Measurements from ENCODE around the gene ULK4.
"Not testable (repeated sequence)": the region's sequence is repeated elsewhere in the genome, so short reads cannot be mapped to it uniquely, and the experiment has no call there.

ULK4 gene

GRCh38 chr3:41690766-41691563 lies 270.9 kb downstream of the ULK4 start:
- DNase-seq (ENCODE audit: low read depth), result no peak

- no peak for DNase-seq (ENCODE audit: low read depth)
Observed at GRCh38 chr3:41688595-41689380, 273.1 kb downstream of the ULK4 start.

- DNase-seq (ENCODE audit: low read depth), result no peak
Observed at GRCh38 chr3:41684797-41685735, 276.8 kb downstream of the ULK4 start.

- no peak for DNase-seq (ENCODE audit: low read depth)
Observed at GRCh38 chr3:41683666-41684350, 278.1 kb downstream of the ULK4 start.

GRCh38 chr3:41682996-41683395 lies 278.9 kb downstream of the ULK4 start:
- peak; percentile 86 for DNase-seq (ENCODE audit: low read depth)

- no peak for DNase-seq (ENCODE audit: low read depth)
Observed at GRCh38 chr3:41682382-41682781, 279.5 kb downstream of the ULK4 start.

- peak; percentile 94 for DNase-seq (ENCODE audit: low read depth)
Observed at GRCh38 chr3:41681479-41681878, 280.4 kb downstream of the ULK4 start.

GRCh38 chr3:41679374-41679773 lies 282.5 kb downstream of the ULK4 start:
- DNase-seq (ENCODE audit: low read depth), result no peak

GRCh38 chr3:41675102-41675501 lies 286.8 kb downstream of the ULK4 start:
- not testable (repeated sequence) for DNase-seq (ENCODE audit: low read depth)

- DNase-seq (ENCODE audit: low read depth), result no peak
Observed at GRCh38 chr3:41674449-41674848, 287.5 kb downstream of the ULK4 start.

GRCh38 chr3:41673650-41674049 lies 288.3 kb downstream of the ULK4 start:
- DNase-seq (ENCODE audit: low read depth), result no peak

- no peak for DNase-seq (ENCODE audit: low read depth)
Observed at GRCh38 chr3:41668379-41668778, 293.5 kb downstream of the ULK4 start.

- DNase-seq (ENCODE audit: low read depth), result no peak
Observed at GRCh38 chr3:41662288-41662687, 299.6 kb downstream of the ULK4 start.

GRCh38 chr3:41661796-41662195 lies 300.1 kb downstream of the ULK4 start:
- no peak for DNase-seq (ENCODE audit: low read depth)

- DNase-seq (ENCODE audit: low read depth), result no peak
Observed at GRCh38 chr3:41660510-41660909, 301.4 kb downstream of the ULK4 start.

- no peak for DNase-seq (ENCODE audit: low read depth)
Observed at GRCh38 chr3:41653571-41654239, 308.2 kb downstream of the ULK4 start.

GRCh38 chr3:41652931-41653330 lies 309.0 kb downstream of the ULK4 start:
- DNase-seq (ENCODE audit: low read depth), result no peak

GRCh38 chr3:41652506-41652905 lies 309.4 kb downstream of the ULK4 start:
- no peak for DNase-seq (ENCODE audit: low read depth)

GRCh38 chr3:41651718-41652117 lies 310.2 kb downstream of the ULK4 start:
- DNase-seq (ENCODE audit: low read depth), result no peak

GRCh38 chr3:41650406-41650805 lies 311.5 kb downstream of the ULK4 start:
- no peak for DNase-seq (ENCODE audit: low read depth)

- no peak for DNase-seq (ENCODE audit: low read depth)
Observed at GRCh38 chr3:41649129-41649739, 312.7 kb downstream of the ULK4 start.
